CD4-positive, alpha-beta T cell treated with Interleukin-4 for 1 hour (primary cell): ENCODE results near the gene SLC26A5.
"Not testable (repeated sequence)": the region's sequence is repeated elsewhere in the genome, so short reads cannot be mapped to it uniquely, and the experiment has no call there.

ENCODE experiments used
- DNase-seq, 2 donors: peaks; one replicate each; pipeline ENCODE4 v3.0.0-alpha.2; 2020 to 2022

Gene SLC26A5, protein sequence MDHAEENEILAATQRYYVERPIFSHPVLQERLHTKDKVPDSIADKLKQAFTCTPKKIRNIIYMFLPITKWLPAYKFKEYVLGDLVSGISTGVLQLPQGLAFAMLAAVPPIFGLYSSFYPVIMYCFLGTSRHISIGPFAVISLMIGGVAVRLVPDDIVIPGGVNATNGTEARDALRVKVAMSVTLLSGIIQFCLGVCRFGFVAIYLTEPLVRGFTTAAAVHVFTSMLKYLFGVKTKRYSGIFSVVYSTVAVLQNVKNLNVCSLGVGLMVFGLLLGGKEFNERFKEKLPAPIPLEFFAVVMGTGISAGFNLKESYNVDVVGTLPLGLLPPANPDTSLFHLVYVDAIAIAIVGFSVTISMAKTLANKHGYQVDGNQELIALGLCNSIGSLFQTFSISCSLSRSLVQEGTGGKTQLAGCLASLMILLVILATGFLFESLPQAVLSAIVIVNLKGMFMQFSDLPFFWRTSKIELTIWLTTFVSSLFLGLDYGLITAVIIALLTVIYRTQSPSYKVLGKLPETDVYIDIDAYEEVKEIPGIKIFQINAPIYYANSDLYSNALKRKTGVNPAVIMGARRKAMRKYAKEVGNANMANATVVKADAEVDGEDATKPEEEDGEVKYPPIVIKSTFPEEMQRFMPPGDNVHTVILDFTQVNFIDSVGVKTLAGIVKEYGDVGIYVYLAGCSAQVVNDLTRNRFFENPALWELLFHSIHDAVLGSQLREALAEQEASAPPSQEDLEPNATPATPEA

DNA sequence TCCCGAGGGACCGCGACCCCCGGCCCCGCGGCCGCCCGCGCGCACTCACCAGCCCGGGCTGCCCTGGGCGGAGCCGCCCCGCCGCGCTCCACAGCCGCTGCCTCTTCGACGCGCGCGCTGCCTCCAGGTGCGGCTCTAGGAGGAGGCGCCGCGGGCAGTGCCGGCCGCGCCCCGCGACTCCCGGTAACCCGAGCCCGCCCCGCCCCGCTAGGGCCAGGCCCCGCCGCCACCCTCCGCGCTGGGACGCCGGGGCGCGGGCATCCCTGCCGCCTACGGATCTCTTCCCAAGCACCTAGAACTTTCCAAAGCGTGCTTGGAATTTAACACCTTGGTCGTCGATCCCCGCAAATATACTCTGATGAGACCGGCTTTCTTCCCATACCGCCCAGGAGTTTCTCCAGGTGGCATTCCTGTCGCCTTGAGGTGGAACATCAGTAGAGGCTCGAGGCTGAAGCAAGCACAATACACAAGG is at the start of gene SLC26A5:
Gene SLC26A5, minus strand, starts transcription at position 159 of the 472 bp plus-strand sequence. CDS start 24,693 bp downstream, outside the sequence.
- DNase-seq: no peak

DNA sequence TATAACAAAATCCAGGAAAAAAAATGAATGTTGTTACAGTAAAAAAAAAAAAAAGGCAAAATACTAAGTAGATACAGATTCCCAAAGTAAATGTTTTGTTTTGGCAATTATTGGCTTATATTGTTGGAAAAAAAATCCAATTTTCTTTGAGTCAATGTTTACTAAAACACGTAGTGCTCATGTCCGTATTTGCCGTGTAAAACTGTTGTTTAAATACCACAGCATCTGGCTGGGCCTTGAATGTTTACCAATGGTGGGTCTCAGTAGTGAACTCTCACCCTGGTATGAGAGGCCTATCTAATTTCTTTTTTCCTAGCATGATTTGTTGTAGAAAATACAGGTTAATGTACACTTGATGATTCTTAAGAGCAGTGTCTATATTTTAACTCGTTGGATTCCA is 41.4 kb upstream of the SLC26A5 start:
- no peak for DNase-seq

DNA sequence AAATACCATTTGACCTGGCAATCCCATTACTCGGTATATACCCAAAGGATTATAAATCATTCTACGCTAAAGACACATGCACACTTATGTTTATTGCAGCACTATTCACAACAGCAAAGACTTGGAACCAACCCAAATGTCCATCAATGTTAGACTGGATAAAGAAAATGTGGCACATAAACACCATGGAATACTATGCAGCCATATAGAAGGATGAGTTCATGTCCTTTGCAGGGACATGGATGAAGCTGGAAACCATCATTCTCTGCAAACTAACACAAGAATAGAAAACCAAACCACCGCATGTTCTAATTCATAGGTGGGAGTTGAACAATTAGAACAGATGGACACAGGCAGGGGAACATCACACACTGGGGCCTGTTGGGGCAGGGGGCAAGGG is 40.9 kb upstream of the SLC26A5 start:
- DNase-seq: not testable (repeated sequence)

DNA sequence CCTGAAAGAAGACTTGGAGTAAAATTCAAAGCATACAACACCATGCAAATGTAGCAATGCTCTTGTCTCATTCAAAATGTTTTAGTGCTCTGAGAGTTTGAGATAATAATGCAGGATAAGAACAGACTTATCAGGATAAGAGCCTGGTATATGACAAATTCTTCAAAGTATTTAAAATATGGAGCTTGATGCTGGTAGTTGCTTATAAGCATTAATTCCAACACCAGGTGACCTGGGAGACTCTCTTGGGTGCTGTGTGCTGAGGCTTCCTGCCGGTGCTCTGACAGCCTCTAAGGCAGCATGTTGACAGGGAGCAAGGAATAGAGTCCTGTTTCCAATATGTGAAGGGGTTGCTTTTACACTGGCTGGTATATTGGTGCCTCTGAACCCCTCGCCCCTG is 34.8 kb upstream of the SLC26A5 start:
- DNase-seq: no peak

DNA sequence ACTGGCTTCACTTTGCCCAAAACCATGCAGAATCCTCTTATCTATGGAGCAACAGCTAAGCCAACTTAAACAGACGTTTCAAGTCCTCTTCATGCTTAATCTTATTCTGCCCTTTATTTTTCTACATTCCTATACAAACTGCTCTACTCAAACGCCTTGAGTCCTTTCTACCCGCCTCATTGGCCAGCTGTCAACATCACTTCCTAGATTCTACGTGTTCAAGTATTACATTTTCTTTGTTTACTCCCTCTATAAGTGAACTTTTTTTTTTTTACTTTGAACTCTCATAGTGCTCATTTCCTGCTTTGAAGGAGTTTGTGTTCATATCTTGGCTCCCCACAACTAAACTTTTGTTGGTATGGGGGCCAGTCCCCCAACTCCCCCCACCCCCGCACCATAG is 28.9 kb upstream of the SLC26A5 start:
- no peak for DNase-seq

DNA sequence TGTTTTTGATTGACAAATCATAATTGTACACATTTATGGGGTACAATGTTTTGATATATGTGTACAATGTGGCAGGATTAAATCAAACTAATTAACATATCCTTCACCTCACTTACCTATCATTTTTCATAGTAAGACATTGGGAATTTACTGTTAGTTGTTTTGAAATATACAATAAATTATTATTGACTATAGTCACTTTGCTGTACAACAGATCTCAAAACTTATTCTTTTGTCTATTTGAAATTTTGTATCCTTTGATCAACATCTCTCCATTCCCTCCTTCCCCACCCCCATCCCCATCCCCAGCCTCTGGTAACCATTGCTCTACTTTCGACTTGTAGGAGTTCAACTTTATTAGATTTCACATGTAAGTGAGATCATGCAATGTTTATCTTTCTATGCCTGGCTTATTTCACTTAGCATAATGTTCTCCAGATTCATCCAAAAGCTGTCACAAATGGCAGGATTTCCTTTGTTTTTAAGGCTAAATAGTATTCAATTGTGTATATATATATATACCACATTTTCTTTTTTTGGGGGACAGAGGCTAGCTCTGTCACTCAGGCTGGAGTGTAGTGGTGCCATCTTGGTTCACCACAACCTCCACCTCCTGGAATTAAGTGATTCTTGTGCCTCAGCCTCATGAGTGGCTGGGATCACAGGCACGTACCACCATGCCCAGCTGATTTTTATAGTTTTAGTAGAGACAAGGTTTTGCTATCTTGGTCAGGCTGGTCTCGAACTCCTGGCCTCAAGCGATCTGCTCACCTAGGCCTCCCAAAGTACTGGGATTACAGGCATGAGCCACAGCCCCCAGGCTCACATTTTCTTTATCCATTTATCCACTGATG is 23.3 kb upstream of the SLC26A5 start:
- DNase-seq: no peak

DNA sequence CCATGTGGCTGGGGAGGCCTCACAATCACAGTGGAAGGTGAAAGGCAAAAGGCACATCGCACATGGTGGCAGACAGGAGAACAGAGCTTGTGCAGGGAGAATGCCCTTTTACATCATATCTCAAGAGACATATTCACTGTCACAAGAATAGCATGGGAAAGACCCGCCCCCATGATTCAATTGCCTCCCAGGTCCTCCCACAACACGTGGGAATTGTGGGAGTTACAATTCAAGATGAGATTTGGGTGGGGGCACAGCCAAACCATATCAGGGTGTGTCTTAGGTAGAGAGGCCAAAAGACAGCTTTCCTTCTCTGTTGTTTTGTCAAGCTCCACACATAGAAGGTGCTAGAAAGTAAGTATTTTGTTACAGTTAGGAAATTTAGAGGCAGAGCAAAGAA is 20.8 kb upstream of the SLC26A5 start:
- DNase-seq: no peak

DNA sequence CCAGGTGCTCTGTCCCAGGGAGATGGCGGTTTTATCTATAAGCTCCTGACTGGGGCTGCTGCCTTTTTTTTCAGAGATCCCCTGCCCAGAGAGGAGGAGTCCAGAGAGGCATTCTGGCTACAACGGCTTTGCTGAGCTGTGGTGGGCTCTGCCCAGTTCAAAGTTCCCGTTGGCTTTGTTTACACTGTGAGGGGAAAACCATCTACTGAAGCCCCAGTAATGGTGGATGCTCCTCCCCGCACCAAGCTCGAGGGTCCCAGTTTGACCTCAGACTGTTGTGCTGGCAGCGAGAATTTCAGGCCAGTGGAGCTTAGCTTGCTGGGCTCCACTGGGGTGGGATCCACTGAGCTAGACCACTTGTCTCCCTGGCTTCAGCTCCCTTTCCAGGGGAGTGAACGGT is 16.4 kb upstream of the SLC26A5 start:
- no peak for DNase-seq

DNA sequence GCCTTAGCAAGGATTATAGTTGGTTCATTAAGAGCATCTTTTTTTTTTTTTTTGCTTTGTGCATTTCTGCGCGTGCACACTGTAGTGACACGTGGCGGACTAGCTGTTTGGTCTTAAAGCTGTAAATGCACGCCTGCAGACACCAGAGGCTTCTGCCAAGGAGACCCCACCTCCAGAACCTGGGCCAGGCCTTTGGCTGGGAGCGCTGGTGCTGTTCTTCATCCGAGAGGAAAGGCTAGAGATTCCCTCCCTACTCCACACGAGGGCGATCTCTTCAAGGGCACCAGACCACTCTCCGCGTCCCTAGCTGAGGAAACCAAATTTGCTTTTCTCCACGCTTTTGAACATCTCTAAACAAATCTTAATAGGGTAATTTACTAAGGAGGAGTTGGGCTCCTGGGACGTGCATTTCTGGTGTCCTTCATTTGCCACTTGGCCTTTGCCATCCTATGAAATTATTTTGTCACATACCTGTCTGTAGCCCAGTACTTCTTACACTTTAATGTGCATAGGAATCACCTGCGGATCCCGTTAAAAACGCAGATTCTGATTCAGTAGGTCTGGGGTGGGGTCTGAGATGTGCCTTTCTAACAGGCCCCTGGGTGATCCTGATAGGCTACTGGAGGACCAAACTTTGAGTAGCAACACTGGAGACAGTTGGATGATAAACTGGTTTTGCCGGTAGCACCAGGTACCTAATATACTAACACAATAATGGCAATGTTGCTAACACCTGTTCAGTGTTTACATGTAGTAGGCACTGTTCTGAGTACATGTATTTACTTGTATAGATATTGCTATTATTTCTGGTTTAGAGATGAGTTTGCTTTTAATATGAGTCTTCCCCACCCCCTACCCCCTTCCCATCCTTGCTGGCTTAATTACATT is 1.3 kb upstream of the SLC26A5 start:
- peak in 1 of 2 donors; percentile 21 for DNase-seq

DNA sequence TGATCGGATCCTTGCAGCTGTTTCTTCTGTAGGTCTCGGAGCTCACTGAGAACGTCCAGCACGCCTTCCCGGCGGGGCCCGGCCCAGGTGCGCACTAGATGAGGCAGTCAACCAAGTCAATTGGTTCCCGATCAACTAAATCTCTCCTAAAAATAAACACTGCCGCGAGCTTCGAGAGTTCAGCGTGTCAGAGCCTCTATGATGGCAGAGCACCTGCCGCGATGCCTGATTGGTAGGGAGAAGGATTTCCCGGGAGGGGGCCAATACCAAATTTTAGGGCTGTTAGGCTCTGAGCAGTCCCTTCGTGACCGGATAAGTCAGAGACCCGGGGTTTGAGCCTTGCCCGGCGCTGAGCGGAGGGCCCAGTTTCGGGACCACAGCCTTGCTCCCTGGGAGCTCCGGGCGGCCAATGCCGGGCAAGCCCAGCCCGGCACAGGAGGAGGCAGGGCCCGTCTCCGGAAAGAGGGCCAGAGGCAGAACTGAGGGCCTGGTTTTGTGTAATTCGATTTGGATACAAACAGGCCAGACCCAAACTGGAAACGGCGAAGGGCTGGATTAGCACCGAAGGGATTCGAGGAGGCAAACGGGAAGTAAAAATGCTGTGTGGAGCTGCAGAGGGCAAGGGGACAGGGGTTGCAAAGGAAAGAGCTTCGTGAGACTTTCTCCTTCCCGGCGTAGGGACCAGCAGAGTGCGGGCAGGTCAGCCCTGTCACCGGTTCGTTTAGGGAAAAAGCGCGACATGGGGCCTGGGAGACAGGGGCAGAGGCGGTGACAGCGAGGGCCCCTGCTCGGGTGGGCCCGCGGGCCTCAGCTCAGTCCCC is 569 bp downstream of the SLC26A5 start:
- DNase-seq: no peak

DNA sequence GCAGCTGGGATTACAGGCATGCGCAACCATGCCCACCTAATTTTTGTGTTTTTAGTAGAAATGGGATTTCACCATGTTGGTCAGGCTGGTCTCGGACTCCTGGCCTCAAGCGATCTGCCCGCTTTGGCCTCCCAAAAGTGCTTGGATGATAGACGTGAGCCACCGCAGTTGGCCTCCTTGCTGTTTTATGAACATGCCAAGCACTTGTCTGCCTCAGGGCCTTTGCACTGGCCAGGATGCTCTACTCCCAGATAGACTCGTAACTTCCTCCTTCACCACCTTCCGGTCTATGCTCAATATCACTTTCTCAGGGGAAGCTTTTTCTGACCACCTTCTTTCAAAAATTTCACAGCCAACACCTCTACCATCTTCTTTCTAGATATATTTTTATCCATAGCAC is 6.3 kb downstream of the SLC26A5 start:
- DNase-seq: no peak

DNA sequence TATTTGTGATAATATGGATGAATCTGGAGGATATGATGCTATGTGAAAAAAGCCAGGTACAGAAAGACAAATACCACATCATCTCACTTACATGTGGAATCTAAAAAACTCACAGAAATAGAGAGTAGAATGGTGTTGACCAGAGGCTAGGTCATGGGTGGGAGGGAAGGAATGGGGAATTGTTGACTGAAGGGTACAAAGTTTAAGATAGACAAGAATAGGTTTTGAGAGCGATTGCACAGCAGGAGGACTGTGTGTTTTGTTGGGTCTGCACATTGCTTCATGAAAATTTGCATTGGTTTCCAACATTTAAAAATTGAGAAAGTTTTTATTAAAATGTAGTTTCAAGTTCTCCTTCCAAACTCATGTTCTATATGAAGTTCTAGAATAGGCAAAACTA is 8.4 kb downstream of the SLC26A5 start:
- DNase-seq: no peak

DNA sequence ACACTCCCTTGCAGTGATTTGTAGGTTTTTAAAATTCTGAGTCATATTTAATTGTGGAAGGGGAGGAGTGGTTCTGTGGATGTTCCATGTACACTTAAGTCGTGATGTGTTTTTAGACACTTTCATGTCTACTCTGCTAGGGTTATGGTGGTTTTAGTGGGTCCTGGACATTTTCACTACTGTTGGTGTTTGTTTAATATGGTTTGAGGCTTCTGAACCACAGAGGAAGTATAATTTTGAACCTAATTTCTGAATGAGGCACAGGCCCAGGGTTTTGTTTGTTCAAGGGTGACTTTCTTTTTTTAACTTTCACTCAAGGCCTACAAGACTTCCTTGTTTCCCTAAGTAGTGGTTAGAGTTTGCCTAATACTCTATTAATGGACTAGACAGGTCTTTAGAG is 13.3 kb downstream of the SLC26A5 start:
- no peak for DNase-seq

DNA sequence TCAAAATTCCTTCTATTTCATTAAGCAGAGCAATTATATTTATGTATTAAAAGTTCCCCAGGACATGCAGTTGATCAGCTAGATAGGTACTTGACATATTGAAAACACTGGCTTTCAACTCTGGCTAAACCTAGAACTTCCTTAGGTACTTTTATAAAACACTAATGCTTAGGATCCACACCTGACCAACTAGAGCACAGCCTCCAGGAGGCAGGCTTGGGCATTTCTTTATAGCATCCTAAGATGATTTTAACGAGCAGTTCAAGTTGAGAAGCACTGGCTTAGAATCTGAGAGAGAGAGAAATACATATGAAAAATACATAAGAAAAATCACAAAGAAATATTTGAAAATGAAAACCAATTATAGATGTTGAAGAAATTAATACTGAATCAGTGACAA is 20.8 kb downstream of the SLC26A5 start:
- DNase-seq: no peak

DNA sequence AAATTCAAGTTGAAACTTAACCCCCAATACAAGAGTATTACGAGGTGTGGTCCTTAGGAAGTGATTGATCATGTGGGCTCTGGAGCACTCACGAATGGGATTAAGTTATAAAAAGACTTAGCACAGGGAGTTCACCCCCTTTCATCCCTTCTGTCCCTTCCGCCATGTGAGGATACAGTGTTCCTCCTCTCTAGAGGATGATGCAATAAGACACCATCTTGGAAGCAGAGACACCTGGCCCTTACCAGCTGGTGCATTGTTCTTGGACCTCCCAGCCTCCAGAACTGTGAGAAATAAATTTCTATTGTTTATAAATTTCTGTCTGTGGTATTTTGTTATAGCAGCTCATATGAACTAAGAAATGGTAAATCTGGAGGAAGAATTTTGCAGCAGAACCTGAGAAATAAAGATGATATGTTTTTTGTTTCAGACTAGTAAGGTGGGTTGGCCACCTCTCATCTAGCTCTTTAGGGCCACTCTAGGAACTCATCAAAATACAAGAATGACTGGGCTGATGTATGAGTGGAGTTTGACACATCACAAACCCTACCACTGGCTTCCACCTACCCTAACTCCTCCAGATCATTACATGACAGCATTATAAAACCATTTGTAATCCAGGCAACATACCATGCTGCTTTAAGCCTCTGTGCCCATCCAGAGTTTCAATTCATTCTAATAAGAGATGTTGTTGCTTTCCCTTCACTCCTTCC is 22.4 kb downstream of the SLC26A5 start:
- no peak for DNase-seq

DNA sequence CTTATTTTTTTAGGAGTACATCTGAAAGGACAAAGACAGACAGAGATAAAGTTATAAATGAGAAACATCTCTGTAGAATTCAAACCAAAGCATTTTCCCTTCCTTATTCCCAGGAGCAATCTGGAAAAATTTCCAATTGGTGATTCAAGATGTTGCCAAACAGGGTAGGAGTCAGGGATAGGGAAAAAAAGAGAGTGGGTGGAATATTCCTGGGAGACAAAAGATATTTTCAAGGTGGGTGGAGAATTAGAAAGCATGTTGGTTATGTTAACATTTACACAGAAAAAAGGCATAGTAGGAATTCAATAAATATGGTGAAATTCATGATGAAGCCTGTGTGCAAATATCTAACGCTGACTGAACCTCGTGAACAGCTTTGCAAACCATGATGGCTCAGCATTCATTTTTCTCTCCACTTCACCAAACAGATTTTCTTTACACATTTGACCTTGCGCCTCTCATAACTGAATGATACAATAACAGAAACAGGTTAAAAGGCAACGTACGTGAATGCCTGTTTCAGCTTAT is 25.1 kb downstream of the SLC26A5 start:
- DNase-seq: no peak

DNA sequence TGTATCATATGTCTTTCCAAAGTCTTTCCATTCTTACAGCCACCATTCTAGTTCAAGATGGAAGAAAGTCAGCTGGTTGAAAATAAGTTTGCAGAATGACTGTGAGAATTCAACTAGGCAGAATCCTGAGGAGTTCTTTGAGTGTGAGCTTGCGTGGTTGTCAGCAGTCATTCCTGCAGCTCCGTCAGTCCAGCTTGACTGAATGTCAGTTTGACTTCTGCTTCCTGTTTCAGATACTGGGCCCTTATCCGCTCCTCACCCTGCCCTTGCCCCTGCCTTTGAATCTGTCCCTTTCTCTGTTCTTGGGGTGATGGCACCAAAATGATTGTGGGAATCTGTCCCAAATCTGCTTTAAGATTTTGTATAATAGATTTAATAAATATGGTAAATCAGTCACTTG is 27.8 kb downstream of the SLC26A5 start:
- no peak for DNase-seq

DNA sequence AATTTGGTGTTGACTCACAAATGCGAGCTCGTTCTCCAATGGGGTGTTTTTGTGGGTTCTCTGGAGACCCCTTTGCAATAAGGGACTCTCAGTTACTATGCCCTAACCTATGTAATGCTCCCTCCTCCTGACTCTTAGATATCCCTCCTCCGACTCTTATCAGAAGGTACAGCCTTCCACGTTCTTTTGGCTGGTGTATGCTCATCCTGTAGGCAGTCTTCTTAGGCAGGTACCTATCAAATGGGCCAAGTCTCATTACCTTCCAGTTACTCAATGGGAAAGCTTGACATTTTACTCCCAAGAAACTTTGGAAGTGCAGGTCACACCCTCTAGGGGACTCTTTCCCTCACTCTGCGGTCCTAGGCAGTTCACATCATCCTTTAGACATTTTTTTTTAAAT is 32.6 kb downstream of the SLC26A5 start:
- no peak for DNase-seq

DNA sequence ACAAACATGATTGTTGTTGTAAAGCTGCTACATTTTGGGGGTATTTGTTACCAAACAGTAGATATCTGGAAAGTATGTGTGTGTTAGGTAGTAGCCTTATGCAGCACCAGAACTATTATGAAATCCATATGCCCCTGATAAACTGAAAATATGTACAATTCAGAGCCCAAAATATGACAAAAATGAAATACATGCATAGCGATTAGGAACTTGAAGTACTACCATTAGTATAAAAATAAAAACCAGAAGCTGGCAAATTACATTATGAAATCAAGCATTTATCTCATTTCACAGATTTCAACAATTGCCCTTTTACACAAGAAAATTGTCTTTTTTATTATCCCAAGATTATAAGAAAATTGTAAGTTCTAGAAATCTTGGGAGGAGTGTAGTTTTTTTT is 33.9 kb downstream of the SLC26A5 start:
- DNase-seq: no peak
